Astrocyte (in vitro differentiated cells and primary cell): ENCODE measurements around the gene RGS14. TPM values are rescaled to one million over a fixed set of nuclear protein-coding genes. Genes with fewer than 3 reads are reported as not detected.
A peak's percentile ranks its signal among the peaks of the same experiment; 100 is the strongest.

Experiments used
- DNase-seq: peaks from one replicate; pipeline ENCODE4 v3.0.0-alpha.2; 2010; ENCODE audit warnings: low read depth
- FAIRE-seq: peaks from 2 replicates; lab custom pipeline; 2011; peaks lifted over from hg19 to GRCh38; lab: Jason Lieb, UNC
- H2AFZ ChIP-seq: 2 replicates; pipeline ENCODE4 v1.6.0; 2012; ENCODE audit warnings: low read depth, low read length, inconsistent platforms
- H3K27ac ChIP-seq: 2 replicates; pipeline ENCODE4 v1.5.1; 2011; ENCODE audit warnings: low read depth, low read length, inconsistent platforms
- H3K27me3 ChIP-seq: 2 replicates; pipeline ENCODE4 v1.6.0; 2011; ENCODE audit warnings: low read length, inconsistent platforms; ENCODE audit not compliant: insufficient read depth
- H3K36me3 ChIP-seq: 2 replicates; pipeline ENCODE4 v1.5.1; 2011; ENCODE audit warnings: low read length, inconsistent platforms; ENCODE audit not compliant: insufficient read depth
- H3K4me1 ChIP-seq: 2 replicates; pipeline ENCODE4 v1.5.1; 2011; ENCODE audit warnings: low read length, inconsistent platforms; ENCODE audit not compliant: insufficient read depth
- H3K4me2 ChIP-seq: 2 replicates; pipeline ENCODE4 v1.6.0; 2012; ENCODE audit warnings: low read length, inconsistent platforms
- H3K4me3 ChIP-seq: 2 replicates; pipeline ENCODE4 v1.5.1; 2011; ENCODE audit warnings: low read depth, mild to moderate bottlenecking, low read length, inconsistent platforms; ENCODE audit not compliant: insufficient read depth
- H3K79me2 ChIP-seq: 2 replicates; pipeline ENCODE4 v1.6.0; 2012; ENCODE audit warnings: mild to moderate bottlenecking, low read length, inconsistent platforms; ENCODE audit not compliant: insufficient read depth
- H3K9ac ChIP-seq: 2 replicates; pipeline ENCODE4 v1.6.0; 2012; ENCODE audit warnings: mild to moderate bottlenecking, low read length, inconsistent platforms
- H3K9me3 ChIP-seq: 2 replicates; pipeline ENCODE4 v1.5.1; 2012; ENCODE audit warnings: low read depth, mild to moderate bottlenecking, low read length, inconsistent platforms; ENCODE audit not compliant: insufficient read depth
- H4K20me1 ChIP-seq: 2 replicates; pipeline ENCODE4 v1.6.0; 2012; ENCODE audit warnings: low read length, inconsistent platforms; ENCODE audit not compliant: insufficient read depth
- H3K27ac Mint-ChIP-seq: one replicate; pipeline ENCODE4 v1.8.0; 2021; ENCODE audit warnings: mild to moderate bottlenecking, mixed read lengths; ENCODE audit not compliant: unreplicated experiment
- H3K27me3 Mint-ChIP-seq: one replicate; pipeline ENCODE4 v1.8.0; 2021; ENCODE audit warnings: low read depth, mixed read lengths; ENCODE audit not compliant: unreplicated experiment
- H3K36me3 Mint-ChIP-seq: one replicate; pipeline ENCODE4 v1.8.0; 2021; ENCODE audit warnings: low read depth, mixed read lengths; ENCODE audit not compliant: unreplicated experiment
- H3K4me1 Mint-ChIP-seq: one replicate; pipeline ENCODE4 v1.8.0; 2021; ENCODE audit warnings: low read depth, mixed read lengths; ENCODE audit not compliant: unreplicated experiment
- H3K4me3 Mint-ChIP-seq: one replicate; pipeline ENCODE4 v1.8.0; 2021; ENCODE audit warnings: mild to moderate bottlenecking, moderate library complexity, mixed read lengths; ENCODE audit not compliant: unreplicated experiment
- H3K9me3 Mint-ChIP-seq: one replicate; pipeline ENCODE4 v1.8.0; 2021; ENCODE audit warnings: mild to moderate bottlenecking, mixed read lengths; ENCODE audit not compliant: unreplicated experiment
- CTCF ChIP-seq: IDR thresholded peaks from 2 replicates; pipeline ENCODE4 v1.5.1; 2011; ENCODE audit warnings: low read depth, mild to moderate bottlenecking, inconsistent platforms, low read length, moderate library complexity; ENCODE audit not compliant: insufficient read depth
- EZH2 ChIP-seq: IDR thresholded peaks from 2 replicates; pipeline ENCODE4 v1.6.1; 2012; ENCODE audit warnings: mild to moderate bottlenecking, low read length, inconsistent platforms; ENCODE audit not compliant: insufficient read depth
- total RNA-seq: library from RNA; stranded (reverse); gene quantifications from 2 replicates; pipeline ENCODE4 v1.2.1, GENCODE V29; 2021

RGS14 gene
- total RNA-seq, 1 donor from 2014 or later: 7.8 TPM

GRCh38 chr5:177319913-177320588, 37.7 kb upstream of the RGS14 start:
- no peak for FAIRE-seq
- Histone ChIP-seq H2AFZ (no peak overlapping the region), H3K27ac (no peak overlapping the region), H3K4me2 (no peak overlapping the region), H3K79me2 (no peaks in the 10 kb centered on the region), H3K36me3 (peaks cover 2% of the 10 kb centered on the region), H3K4me3 (no peak overlapping the region), H3K27me3 (no peaks in the 10 kb centered on the region), H3K9ac (no peak overlapping the region), H3K4me1 (no peaks in the 10 kb centered on the region), H4K20me1 (peaks cover 33% of the 10 kb centered on the region), H3K9me3 (no peaks in the 10 kb centered on the region)
- H3K36me3 Mint-ChIP-seq: peaks cover 16% of the 10 kb centered on the region
- H3K27ac Mint-ChIP-seq: no peak overlapping the region
- H3K9me3 Mint-ChIP-seq: no peaks in the 10 kb centered on the region
- H3K27me3 Mint-ChIP-seq: no peaks in the 10 kb centered on the region
- DNase-seq: no peak
- H3K4me1 Mint-ChIP-seq: peaks cover 3% of the 10 kb centered on the region
- TF ChIP-seq EZH2 (no peak), CTCF (no peak)
- H3K4me3 Mint-ChIP-seq: no peak overlapping the region

- Histone ChIP-seq H4K20me1 (peaks cover 36% of the 10 kb centered on the region), H3K36me3 (peaks cover 2% of the 10 kb centered on the region), H3K79me2 (no peaks in the 10 kb centered on the region), H3K4me2 (no peak overlapping the region), H2AFZ (no peak overlapping the region), H3K4me1 (peaks cover 3% of the 10 kb centered on the region), H3K9ac (no peak overlapping the region), H3K9me3 (no peaks in the 10 kb centered on the region), H3K4me3 (no peak overlapping the region), H3K27ac (no peak overlapping the region), H3K27me3 (no peaks in the 10 kb centered on the region)
- Mint-ChIP-seq H3K4me3 (peak overlapping the region; percentile 27), H3K27me3 (no peaks in the 10 kb centered on the region), H3K4me1 (peaks cover 6% of the 10 kb centered on the region), H3K36me3 (peaks cover 16% of the 10 kb centered on the region), H3K27ac (no peak overlapping the region), H3K9me3 (no peaks in the 10 kb centered on the region)
- DNase-seq (no peak), FAIRE-seq (no peak)
- TF ChIP-seq EZH2 (no peak), CTCF (no peak)
These were observed 36.8 kb upstream of the RGS14 start for GRCh38 chr5:177320879-177321278.

- Mint-ChIP-seq H3K36me3 (peaks cover 15% of the 10 kb centered on the region), H3K27ac (peak overlapping the region; percentile 76), H3K4me3 (peak overlapping the region; percentile 4), H3K9me3 (no peaks in the 10 kb centered on the region), H3K27me3 (no peaks in the 10 kb centered on the region), H3K4me1 (peaks cover 17% of the 10 kb centered on the region)
- no peak for FAIRE-seq
- no peak for TF ChIP-seq CTCF
- no peak for TF ChIP-seq EZH2
- H3K79me2 ChIP-seq: no peaks in the 10 kb centered on the region
- no peak overlapping the region for H3K4me3 ChIP-seq
- H3K36me3 ChIP-seq: peaks cover 1% of the 10 kb centered on the region
- peak overlapping the region; percentile 35 for H3K4me2 ChIP-seq
- no peak overlapping the region for H3K9ac ChIP-seq
- peaks cover 23% of the 10 kb centered on the region for H4K20me1 ChIP-seq
- no peaks in the 10 kb centered on the region for H3K27me3 ChIP-seq
- H2AFZ ChIP-seq: no peak overlapping the region
- H3K27ac ChIP-seq: no peak overlapping the region
- H3K4me1 ChIP-seq: peaks cover 21% of the 10 kb centered on the region
- H3K9me3 ChIP-seq: no peaks in the 10 kb centered on the region
- DNase-seq: no peak
These were observed 31.8 kb upstream of the RGS14 start for GRCh38 chr5:177325868-177326381.
